GM10847 (cell line): ENCODE measurements around the gene RRAS2.

Experiments used
- POLR2A ChIP-seq: IDR thresholded peaks from 2 replicates; pipeline ENCODE4 v1.6.1; 2011; ENCODE audit not compliant: insufficient read length; ENCODE audit errors: extremely low read depth

Gene RRAS2

DNA sequence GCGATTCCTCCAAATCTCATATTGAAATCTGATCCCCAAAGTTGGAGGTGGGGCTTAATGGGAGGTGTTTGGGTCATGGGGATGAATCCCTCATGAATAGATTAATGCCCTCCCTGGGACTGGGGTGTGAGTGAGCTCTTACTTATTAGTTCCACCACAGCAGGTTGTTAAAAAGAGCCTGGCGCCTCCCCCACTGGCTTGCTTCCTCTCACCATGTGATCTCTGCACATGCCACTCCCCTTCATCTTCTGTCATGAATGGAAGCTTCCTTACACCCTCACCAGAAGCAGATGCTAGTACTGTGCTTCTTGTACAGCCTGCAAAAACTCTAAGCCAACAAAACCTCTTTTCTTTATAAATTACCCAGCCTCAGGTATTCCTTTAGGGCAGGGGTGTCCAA is 8.8 kb downstream of the RRAS2 start:
- no peak for TF ChIP-seq POLR2A

GRCh38 chr11:14347991-14348390 is 11.0 kb downstream of the RRAS2 start:
- TF ChIP-seq POLR2A, result no peak

- no peak for TF ChIP-seq POLR2A
These were observed 11.5 kb downstream of the RRAS2 start for GRCh38 chr11:14347494-14347893.

DNA sequence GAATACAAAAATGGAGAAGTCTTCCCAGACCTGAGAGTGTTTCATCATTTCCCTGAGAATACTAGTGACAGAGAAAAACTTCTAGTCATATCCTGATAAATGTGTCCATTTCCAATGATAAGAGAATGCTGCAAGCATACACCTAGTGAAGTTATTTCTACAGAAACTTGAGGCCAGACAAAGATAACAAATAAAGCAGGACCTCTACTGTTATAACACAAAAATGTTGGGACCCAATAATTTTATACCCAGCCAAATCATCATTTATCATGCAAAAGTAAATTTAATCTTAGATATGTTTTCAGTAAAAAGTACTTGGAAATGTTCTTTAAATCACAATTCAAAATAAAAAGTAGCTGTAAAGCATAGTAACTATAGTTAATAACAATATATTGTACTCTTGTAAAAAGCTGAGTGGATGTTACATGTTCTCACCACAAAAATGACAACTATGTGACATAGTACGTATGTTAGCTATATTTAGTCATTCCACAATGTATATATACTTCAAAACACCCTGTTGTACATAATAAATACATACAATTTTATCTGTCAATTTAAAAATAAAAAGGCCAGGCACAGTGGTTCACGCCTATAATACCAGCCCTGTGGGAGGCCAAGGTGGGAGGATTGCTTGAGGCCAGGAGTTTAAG is 12.6 kb downstream of the RRAS2 start:
- TF ChIP-seq POLR2A, result no peak

DNA sequence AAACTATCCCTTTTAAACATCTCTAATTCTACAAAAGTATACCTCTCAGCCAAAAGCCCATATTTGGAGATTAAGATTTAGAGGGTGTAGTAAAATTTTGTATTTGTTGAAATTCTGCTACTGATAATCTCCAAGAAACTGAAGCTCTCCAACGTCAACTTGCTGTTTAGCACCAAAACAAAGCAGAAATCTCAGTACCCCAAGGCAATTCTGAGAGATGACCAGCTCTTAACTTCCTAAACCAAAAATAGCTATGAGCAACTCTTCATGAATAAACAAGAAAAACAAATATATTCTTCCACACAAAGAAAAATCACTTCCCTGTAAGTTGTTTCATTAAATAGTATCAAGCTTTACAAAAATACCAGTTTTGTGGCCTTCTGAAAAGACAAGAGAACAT is 13.3 kb downstream of the RRAS2 start:
- no peak for TF ChIP-seq POLR2A

DNA sequence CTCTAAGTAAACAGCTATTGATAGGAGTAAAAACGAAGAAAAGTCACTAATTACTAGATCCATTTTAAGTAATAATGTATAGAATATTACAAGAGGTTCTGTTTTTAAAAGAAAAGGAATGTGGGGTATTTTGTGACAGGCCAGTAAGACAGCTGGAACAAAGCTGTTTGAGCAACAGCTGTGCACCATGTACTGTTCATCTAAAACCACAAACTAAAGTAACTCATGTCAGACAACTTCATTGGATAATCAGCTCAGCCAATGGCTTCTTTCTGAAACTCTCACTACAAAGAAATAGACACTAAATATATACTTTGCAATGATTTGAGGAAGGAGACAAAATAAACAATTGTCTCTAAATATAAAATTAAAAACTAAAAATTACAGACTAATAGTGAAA is 16.1 kb downstream of the RRAS2 start:
- TF ChIP-seq POLR2A, result no peak

DNA sequence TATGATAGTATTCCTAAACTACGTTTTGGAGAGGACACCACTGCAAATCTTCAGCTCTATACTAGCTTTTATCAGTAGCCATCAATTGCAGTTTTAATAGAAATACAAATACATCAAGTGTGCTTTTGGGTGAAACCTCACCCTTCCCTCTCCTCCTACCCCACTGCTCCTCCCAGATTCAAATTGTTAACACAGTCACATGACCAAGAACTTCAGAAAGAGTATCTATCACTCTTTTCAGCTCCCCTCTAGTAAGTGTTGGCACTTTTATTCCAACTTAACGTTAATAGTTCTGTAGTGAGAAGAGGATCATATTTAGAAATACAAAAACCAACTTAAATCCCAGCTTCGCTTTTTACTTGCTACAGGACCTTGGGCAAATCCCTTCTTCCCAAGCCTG is 17.0 kb downstream of the RRAS2 start:
- TF ChIP-seq POLR2A, result no peak

DNA sequence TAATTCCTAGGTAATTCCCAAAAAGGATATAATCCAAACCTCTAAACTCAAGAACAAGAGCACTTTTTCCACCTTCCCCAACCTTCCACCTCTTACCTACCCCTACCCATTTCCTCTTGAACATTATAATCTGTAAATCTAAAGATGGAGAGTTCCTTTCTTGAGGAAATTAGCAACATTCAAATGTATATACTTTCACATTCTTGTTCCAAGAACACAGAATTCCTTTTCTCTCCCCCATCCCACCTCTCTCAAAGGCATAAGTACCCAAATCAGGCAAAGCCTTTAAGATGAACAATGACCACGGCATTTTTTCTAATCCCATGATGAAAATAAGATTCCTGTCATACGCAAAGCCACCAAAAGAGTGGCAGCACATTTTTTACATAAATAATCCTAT is 18.3 kb downstream of the RRAS2 start:
- TF ChIP-seq POLR2A, result no peak

- TF ChIP-seq POLR2A, result no peak
These were observed 19.6 kb downstream of the RRAS2 start for GRCh38 chr11:14339356-14339755.

DNA sequence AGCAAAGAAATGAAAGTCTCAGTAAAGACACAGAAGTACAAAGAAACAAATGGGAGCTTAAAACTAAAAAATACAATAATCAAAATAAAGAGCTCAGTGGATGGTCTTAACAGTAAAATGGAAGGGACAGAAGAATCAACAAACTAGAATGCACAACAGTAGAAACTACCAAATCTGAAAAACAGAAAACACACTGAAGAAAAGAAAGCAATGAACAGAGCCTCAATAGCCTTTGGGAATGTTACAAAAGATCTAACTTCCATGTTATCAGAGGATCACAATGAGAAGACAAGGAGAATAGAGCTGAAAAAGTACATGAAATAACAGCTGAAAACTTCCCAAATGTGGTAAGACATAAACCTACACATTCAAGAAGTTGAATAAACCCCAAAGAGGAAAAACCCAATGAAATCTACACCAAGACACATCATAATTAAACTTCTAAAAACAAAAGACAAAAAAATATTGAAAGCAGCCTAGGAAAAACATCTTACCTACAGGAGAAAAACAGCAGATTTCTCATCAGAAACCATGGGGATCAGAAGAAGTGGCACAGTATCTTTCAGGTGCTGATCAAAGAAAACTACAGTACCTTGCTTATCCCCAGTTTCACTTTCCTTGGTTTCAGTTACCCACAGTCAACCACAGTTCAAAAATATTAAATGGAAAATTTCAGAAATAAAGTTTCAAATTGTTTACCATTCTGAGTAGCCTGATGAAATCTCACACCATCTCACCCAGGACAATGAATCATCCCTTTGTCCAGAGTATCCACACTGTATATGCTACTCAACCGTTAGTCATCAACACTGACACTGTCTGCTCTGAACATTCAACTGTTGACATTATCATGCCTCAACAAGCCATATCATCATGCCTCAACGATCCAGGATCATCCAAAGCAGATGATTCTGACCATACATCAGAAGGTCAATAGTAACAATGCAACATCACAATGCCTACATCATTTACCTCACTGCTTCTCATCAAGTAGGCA is 22.2 kb downstream of the RRAS2 start:
- no peak for TF ChIP-seq POLR2A

DNA sequence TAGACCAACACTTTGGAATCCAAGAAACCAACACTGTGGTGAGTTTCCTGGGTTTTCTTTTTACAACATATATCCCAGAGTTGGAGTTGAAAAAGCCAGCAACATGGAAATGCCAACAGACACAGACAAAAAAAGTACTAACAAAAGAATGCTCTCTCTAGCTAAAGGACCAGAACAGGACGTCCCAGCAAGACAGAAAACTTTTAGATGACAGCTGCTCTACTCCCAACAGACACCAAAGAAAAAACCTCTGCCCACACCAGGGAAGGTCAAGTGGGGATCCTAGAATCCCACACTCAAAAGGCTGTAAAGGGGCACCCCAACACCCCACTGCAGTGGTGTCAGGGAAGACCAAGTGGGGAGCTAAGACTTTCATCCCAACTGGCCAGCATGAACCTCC is 23.3 kb downstream of the RRAS2 start:
- no peak for TF ChIP-seq POLR2A

DNA sequence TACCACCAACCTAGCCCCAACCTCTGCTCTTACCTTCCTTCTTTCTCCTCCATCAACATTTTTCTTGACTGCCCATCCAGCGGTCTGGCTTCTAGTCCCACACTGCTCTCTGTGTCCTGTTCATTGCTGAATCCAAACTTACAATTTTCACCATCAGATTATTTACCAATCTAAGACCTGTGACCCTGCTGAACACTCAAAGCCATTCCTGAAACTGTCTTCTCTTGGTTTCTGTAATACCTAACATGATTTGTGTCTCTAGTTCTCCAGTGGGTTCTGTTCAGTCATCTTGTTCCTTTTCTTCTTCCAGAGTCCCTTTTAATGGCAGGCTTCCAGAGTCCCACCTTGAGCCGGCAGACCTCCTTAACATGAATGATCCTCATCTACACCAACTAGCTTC is 24.1 kb downstream of the RRAS2 start:
- TF ChIP-seq POLR2A, result no peak

GRCh38 chr11:14334192-14334591 is 24.8 kb downstream of the RRAS2 start:
- TF ChIP-seq POLR2A, result no peak

GRCh38 chr11:14331476-14332136 is 27.4 kb downstream of the RRAS2 start:
- TF ChIP-seq POLR2A, result no peak

DNA sequence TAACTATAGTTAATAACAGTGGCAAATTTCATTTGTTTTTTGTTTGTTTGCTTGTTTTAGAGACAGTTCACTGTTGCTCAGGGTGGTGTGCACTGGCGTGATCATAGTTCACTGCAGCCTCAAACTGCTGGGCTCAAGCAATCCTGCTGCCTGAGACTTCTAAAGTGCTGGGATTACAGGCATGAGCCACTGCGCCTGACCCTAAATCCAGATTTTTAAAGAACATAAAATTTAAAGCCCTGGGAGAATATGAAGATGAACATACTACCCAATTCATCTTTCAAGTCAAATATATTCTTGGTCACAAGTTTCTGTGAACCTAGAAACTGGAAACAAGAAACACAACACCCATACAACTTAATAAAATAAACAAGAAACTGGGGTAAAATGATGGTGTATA is 28.1 kb downstream of the RRAS2 start:
- TF ChIP-seq POLR2A, result no peak

GRCh38 chr11:14329702-14330101 is 29.3 kb downstream of the RRAS2 start:
- no peak for TF ChIP-seq POLR2A
